Stomach (tissue), 4 donors: Measurements from ENCODE around the gene IL36A.

Source experiments
- EP300 ChIP-seq: sonication (generic); formaldehyde crosslinking; IDR thresholded peaks from one replicate; pipeline ENCODE4 v1.6.1; 2017; ENCODE audit warnings: antibody characterized with exemption
- POLR2A ChIP-seq, 4 donors: fragments of 450-650 bp; IDR thresholded peaks; one replicate each; pipeline ENCODE4 v1.6.1; 2016; ENCODE audit warnings: antibody characterized with exemption in 4 of 4, control low read depth in 2 of 4, mild to moderate bottlenecking in 1 of 4, moderate library complexity in 1 of 4
- POLR2AphosphoS5 ChIP-seq, 3 donors: sonication (generic); formaldehyde crosslinking; IDR thresholded peaks; one replicate each; pipeline ENCODE4 v1.6.1; 2016; ENCODE audit warnings: antibody characterized with exemption in 3 of 3
- TF ChIP-seq, protein P1 (sequence below), 7 experiments: fragments of 450-650 bp in 4 of 7; fragments of 200-600 bp in 3 of 7; sonication (generic) in 3 of 7; IDR thresholded peaks; one replicate each; pipeline ENCODE4 v1.5.1; 2016 to 2019; ENCODE audit warnings: antibody characterized with exemption in 7 of 7, control low read depth in 2 of 7, mild to moderate bottlenecking in 1 of 7

DNA sequence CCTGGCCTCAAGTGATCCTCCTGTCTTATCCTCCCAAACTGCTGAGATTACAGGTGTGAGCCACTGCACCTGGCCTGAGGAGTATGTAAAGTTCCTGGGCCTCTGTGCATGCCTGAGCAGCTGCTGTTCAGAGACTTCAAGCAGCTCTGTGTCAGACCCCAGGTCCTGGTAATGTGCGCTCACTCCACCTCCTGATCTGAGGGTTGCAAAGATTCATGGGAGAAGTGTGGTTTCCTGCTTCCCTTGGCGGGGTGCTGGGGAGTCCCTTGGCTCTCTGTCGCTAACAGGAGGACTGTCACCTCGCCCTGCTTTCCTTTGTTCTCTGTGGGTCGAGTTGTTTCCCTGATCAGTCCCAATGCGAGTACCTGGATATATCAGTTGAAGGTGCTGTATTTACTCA, 8.6 kb upstream of the IL36A start:
- TF ChIP-seq, protein P1, sequence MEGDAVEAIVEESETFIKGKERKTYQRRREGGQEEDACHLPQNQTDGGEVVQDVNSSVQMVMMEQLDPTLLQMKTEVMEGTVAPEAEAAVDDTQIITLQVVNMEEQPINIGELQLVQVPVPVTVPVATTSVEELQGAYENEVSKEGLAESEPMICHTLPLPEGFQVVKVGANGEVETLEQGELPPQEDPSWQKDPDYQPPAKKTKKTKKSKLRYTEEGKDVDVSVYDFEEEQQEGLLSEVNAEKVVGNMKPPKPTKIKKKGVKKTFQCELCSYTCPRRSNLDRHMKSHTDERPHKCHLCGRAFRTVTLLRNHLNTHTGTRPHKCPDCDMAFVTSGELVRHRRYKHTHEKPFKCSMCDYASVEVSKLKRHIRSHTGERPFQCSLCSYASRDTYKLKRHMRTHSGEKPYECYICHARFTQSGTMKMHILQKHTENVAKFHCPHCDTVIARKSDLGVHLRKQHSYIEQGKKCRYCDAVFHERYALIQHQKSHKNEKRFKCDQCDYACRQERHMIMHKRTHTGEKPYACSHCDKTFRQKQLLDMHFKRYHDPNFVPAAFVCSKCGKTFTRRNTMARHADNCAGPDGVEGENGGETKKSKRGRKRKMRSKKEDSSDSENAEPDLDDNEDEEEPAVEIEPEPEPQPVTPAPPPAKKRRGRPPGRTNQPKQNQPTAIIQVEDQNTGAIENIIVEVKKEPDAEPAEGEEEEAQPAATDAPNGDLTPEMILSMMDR (IDR thresholded peaks at IDR 0.05): no peak
- no peak for TF ChIP-seq POLR2A (IDR thresholded peaks at IDR 0.05)
- no peak for TF ChIP-seq EP300
- no peak for TF ChIP-seq POLR2AphosphoS5 (IDR thresholded peaks at IDR 0.05)
